Measurements from ENCODE around the gene ANKRD22.

DNA sequence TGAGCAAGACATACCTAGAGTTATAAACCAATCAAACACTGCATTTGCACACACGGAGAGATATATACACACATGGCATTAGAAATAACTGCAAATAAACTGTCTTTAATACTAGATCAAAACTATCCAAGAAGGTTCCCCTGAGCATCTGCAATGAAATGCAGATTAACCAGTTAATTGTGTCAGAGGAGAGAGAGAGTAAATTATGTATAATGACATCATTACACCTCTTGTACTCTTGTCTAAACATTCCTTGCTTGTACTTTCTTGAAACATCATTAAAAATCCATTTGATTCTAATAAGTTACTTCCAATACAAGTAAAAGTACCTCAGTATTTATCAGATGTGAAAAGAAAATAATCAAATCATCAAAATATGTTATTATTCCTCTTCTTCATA lies 932 bp downstream of the ANKRD22 start:
- TF ChIP-seq, protein P1, sequence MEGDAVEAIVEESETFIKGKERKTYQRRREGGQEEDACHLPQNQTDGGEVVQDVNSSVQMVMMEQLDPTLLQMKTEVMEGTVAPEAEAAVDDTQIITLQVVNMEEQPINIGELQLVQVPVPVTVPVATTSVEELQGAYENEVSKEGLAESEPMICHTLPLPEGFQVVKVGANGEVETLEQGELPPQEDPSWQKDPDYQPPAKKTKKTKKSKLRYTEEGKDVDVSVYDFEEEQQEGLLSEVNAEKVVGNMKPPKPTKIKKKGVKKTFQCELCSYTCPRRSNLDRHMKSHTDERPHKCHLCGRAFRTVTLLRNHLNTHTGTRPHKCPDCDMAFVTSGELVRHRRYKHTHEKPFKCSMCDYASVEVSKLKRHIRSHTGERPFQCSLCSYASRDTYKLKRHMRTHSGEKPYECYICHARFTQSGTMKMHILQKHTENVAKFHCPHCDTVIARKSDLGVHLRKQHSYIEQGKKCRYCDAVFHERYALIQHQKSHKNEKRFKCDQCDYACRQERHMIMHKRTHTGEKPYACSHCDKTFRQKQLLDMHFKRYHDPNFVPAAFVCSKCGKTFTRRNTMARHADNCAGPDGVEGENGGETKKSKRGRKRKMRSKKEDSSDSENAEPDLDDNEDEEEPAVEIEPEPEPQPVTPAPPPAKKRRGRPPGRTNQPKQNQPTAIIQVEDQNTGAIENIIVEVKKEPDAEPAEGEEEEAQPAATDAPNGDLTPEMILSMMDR (conservative IDR thresholded peaks at IDR 0.05) = no peak
- no peak for TF ChIP-seq EZH2 (IDR thresholded peaks at IDR 0.05; ENCODE audit: low read depth)

Data from PC-9 (cell line).